Activated CD8-positive, alpha-beta memory T cell treated with anti-CD3 and anti-CD28 coated beads, Interleukin-2, amount 50 U/mL, for 1 hour (primary cell): ENCODE measurements around the gene UPB1.

Experiments
- DNase-seq: peaks from one replicate; pipeline ENCODE4 v3.0.0-alpha.2; 2020; ENCODE audit errors: extremely low read depth

The UPB1 gene

DNA sequence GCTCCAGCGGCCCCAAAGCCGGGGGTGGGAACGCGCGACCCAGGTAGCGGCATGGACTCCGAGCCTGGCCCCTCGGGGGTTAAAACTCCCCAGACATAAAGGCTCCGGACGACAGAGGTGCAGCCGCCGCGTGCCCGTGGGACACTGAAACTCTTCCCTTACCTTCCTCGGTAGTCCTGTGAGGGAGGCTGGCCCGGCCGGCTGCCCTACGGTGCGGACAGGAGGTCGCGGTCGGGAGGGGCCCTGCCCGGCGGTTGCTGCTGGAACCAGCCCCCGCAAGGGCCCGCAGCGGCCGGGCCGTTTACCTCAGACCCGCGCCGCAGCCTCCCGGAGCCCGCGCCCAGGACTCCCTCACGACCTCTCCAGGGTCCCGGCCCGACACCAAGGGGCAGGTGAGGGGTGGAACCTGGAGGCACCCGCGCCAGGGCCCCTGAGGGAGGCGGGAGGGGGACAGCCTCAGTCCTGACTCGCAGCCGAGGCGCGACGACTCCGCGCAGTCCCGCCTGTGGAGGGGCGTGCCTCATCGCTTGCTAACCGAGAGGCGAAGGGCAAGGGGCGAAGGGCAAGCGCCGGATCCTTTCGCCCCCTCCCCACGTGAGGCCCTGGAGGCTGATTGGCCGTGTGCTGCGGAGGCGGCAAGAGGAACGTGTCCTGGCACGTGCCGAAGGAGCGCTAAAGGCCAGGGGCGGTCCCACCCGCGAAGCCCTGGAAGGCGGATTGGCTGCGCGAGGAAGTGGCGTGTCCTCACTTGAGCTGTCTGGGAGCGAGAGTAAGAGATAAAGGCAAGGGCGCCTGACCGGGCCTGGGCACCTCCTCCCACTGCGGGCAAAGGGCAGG lies at the start of gene UPB1:
Gene UPB1, plus strand, starts transcription at position 805 of the 837 bp plus-strand sequence. CDS start 72 bp downstream, outside the sequence.
- DNase-seq = no peak

DNA sequence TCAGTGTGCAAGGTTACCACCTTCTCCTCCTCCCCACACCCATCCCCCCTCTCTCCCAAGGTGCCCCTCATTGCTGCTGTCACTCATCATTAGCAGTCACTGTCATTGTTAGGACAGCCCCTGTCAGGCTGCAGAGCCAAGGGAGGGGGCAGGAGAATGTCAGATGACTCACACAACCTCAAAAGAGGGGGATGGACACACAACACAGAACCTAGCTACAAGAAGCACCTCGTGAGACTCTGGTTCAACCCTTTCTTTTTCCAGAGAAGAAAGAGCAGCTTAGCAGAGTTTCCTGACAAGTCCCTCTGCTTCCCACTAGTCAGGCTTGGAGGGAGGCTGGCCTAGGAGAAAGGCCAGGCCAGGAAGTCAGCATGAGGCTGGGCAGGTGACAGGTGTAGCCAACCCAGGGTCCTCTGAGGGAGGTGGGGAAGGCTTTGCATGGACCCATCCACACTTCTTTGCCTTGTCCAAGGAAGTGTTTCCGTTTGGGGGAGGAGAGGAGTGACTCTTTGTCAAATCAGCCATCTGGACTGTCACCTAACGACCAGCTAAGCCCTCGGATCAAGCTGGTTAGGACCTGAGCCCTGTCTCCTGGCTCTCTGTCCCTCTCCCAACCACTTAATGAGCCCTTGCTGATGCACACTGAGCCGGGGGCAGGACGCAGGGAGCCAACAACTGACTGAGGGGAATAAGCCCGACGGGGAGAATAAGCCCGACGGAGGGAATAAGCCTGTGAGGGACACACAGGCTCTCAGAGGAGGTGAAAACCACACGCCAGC lies 49.5 kb upstream of the UPB1 start:
- no peak for DNase-seq

DNA sequence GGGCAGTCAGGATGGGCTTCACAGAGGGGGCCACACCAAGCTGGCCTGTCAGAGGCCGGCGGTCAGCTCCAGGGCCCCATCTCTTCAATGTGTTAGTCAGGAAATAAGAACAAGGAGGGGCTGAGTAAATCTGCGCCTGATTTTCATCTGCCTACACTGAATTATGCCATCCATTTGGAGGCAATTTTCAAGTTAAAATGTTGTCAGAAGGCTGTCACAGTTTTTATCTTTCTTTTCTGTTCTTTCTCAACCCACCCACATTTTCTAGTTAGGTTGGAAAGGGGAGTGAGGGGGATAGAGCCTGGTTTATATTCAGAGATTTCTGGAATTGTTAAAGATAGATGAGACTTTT lies 48.9 kb upstream of the UPB1 start:
- DNase-seq = no peak

DNA sequence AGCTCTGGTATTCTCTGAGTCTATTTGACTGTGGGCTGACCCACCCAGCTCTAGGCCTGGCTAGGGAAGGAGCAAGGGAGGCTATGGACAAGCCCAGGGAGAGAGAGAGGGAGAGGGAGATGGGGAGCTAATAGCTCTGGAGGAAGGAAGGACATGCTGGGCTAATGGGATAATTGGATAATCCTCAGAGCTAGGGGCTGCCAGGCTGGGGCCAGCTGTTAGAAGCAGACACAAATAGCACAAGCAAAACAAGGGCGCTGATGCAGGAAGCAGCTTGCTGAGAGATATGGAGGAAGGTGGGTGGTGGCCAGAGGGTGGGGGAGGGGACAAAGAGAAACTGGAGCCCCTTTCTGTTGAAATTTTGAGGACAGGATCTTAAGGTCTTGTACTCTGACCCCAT lies 44.5 kb upstream of the UPB1 start:
- no peak for DNase-seq

DNA sequence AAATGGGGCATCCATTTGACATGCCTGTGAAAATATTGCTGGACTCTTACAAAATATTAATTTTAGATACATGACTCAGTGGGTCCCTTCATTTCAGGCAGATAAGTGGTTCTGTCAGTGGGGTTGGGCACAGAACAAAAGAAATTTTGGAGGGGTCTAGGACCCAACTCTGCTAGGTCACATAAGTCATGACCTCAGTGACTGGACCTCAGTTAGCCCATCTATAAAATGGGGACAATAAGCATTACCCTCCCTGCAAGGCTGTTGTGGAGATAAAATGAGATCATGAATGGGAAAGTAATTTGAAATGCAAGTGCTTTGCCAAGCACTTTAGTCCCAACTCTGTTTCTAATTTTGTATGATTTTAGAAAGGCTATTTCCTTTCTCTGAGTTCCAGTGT lies 44.0 kb upstream of the UPB1 start:
- no peak for DNase-seq

DNA sequence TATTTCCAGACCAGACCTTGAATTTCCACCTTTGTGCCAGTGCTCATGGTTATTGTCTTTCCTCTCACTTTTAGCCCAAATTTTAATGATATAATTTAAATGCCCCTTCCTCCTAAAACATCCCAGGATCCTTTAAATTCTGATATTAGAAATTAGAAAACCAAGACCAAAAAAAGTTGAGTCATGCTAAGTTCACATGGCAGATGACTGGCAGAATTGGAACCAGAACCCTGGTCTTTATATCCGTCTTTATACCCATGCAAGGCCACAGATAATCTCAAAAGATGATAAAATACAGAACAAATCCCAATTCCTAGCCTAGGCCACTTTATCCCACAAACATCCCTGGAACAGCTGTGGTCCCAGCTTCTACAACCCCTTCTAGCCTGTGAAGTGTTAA lies 41.3 kb upstream of the UPB1 start:
- DNase-seq = no peak

DNA sequence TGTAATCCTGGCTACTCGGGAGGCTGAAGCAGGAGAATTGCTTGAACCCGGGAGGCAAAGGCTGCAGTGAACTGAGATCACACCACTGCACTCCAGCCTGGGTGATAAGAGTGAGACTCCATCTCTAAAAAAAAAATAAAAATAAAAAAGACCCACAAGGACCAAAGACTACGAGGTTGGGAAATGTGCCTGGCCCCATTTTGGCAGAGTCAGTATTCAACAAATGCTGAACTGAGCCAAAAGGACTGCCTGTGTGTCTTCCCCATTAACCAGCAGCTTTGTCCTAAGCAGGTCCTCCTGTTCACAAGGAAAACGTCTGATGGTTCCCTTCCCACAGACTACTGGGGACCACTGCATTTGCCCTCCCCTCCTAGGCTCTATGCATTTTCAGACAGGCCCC lies 40.1 kb upstream of the UPB1 start:
- DNase-seq = no peak

DNA sequence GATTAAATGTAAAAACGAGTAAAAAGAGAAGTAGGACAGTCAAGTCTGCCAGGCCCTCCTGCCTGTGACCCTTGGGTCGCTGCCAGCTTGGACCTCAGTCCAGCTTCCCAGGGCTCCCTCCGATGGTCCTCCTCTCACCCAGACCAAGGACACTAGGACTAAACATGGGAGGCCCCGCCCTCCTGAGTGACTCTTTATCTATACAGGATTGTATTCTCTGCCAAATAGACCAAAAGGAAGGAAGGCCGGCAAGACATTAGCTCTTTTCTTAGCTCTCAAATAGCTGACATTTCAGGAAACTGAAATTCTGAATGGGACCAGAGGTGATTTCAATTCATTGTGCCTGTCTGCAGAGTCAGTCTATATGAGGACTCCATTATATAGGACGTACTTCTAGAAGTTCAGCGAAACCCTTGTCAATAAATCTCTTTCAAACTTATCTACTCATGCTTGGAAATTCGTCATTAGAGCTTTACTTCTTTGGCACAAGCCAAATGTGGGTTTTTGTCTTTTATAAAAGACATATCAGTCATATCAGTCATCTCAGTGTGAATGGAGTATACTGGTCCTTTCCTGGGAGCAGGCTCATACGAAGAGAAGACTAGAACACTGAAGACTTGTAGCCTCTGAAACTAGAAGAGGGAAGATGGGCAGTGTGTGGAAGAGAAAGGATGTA lies 39.2 kb upstream of the UPB1 start:
- no peak for DNase-seq

DNA sequence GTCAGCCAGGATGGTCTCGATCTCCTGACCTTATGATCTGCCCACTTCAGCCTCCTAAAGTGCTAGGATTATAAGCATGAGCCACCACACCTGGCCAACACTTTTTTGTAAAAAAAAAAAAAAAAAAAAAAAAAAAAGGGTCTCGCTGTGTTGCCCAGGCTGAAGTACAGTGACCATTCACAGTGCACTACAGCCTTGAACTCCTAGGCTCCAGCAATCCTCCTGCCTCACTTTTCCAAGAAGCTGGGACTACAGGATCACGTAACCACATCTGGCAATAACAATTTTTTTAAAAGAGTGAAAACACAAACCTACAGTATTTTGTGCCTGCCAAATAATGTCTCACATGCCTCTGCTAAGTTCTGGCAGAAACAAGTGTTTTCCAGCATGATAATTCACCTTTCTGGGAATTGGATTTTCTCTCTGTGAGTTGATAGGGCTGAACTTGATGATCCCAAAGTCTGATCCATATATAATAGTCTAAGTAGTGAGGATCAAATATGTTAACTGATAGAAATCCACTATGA lies 37.2 kb upstream of the UPB1 start:
- no peak for DNase-seq

DNA sequence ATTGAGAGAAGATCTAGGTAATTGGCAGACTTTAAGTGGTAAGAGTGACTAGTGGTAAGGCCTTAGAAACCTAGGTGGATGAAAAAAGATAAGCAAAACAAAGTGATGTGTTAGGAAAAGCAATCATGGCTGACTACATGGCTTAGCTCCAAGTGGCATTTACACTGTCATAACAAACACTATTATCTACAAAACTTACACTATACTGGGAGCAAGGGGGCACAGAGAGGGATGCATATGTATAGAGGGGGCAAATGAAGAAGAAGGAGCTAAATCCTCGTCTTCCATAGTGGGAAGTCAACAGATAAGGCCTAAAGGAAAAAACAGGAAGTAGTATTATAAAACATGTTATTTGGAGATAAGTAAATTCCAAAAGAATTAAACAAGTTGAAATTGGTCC lies 35.2 kb upstream of the UPB1 start:
- DNase-seq = no peak

DNA sequence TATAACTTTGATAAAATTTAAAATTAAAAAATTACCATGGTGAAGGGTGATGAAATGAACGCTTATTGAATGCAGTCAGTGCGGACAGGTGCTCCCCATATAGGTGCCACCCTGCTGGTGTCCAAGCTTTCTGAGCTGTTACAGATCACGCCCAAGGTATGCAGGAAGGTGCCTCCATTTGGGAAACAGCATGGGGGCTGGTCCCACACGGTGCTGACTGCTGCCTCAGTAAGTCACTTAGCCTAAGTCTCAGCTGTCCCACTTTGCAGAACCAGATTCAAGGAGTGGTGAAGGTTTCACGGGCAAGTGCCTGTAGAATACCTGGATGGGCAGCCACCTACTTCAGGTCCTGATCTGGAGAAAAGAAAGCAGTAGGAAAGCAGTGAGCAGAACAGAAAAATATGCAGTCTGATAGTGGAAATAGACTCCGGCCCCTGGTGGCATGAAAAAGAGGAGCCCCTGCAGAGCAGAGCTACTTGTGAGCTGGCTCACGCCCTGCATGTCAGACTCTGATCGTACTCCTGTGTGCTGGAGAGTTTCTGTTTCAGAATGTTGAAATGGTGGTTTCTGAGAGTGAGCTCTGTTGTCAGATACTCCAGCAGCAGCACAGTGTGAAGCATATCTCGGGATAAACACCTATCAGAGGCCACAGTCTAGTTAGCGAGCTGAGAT lies 34.6 kb upstream of the UPB1 start:
- no peak for DNase-seq

DNA sequence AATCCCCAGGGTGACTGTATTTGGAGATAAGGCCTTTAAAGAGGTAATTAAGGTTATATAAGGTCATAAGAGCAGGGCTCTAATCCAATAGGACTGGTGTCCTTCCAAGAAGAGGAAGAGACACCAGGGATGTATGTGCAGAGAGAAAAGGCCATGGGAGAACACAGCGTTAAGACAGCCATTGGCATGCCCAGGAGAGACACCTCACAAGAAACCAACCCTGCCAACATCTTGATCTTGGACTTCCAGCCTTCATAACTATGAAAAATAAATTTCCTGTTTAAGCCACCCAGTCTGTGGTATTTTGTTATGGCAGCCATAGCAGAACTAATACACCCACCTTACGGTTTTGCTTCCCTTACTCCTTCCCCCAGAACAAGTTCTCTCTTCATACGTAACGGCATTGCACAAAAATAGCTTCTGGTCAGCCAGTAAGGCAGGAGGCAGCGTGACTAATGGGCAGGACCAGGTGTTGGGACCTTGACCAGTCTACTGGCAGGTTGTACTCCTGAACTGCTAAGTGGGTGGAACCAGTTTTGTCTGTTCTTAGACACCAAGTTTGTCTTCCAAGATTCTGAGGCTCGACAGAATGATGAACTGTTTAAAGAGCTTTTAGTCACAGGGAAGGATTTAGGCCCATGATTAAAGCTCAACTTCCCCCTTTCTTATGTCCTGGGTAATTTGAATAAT lies 31.9 kb upstream of the UPB1 start:
- DNase-seq = no peak

DNA sequence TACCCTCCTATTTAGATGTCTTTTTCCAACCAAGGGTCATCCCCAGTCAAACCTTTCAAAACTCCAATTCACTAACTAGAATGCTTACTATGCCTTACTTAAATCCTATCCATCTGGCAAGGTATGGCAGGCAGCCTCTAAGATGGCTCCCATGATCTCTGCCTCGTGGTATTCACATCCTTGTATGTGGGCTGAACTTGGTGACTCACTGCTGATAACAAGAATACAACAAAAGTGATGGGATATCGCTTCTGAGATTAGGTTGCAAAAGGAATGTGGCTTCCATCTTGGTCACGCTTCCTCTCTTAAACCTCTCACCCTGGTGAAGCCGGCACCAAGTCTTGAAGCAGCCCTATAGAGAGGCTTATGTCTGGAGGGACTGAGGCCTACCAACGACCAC lies 29.6 kb upstream of the UPB1 start:
- DNase-seq = no peak

DNA sequence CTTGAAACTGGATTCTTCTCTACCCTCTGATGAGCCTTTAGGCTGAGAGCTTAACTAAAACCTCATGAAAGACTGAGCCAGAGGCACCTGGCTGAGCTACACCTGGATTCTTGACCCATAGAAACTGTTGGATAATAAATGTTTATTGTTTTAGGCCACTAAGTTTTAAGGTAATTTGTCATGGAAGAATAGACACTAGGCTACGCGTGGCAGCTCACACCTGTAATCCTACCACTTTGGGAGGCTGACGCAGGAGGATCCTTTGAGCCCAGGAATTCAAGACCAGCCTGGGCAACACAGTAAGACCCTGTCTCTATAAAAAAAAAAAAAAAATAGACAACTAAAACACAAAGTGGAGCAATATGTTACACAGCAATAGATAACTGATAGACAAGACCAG lies 29.2 kb upstream of the UPB1 start:
- DNase-seq = no peak

DNA sequence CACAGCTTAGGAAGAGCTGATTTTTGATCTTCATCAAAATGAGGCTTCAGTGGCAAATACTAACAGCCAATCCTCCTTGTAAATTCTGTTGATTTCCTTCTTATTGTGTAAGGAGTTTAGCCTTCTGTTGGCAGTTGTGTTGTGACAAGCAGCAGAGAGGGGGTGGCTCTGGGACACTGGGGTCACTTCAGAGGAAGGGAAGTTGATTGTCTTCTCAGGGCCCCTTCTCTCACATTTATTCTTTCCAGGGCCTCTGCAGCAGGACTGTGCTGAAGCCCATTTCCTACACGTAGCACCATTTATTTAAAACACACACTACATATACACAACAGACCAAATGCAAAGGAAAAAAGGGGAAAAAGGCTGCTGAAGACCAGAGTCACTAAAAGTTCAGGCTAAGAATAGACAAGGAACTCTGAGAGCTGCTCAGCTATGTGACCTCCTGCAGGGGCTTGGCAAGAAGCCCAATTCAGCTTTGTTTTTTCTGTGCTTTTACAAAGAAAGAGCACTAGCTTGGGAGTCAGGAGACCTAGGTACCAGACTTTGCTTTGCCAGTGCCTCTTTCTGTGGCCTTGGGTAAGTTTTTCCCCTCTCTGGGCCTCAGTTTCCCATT lies 28.3 kb upstream of the UPB1 start:
- no peak for DNase-seq

DNA sequence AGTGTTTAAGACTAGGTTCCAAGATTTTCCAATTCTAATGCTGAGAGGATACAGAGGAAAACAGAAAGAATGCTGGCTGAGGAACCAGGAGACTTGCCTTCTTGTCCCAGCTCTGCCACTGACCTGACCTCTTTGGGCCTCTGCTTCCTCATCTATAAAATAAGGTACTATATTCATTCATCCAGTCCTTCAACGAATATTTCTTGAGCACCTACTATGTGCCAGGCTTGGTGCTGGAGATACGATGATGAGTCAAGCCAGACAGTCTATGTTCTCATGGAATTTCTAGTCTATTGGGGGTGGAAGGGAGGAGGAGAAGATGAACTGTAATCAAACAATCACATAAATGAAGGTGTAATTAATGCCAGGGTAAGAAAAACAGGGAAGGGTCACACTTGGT lies 27.8 kb upstream of the UPB1 start:
- DNase-seq = no peak

DNA sequence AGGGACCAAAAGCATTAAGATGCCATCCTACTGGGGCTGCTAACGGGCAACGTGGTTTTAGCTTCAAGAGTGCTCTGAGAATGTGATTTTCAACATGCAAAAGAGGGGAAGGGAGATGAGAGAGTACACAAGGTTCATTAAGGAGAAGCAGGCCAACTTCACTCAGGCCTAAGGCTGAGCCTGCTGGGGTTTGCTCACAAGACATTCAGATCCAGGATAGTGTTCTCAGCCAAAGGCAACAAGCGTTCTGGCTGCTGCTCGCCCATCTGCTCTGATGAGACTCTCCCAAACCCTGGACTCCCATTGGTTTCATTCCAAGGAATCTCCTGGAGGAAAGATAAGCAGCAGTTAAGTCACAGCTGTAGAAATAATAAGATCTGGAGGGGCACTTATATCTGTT lies 23.6 kb upstream of the UPB1 start:
- no peak for DNase-seq

DNA sequence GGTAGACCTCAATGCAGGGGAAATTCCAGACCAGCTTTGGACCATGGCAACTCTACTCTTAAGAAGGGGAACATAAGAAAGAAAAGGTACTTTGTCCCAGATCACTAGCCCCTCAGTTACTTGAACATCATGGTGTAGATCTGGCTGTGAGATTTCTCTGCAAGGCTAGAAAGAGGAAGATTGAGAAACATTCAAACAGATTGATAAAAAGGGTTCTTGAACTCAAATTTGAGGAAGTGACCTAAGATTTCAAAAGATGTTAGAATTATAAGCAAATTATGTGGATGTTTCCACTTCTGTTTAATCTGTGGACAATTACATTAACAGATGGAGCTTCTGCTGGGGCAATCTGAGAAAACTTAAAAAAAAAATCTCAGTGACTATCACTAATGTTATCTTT lies 21.8 kb upstream of the UPB1 start:
- DNase-seq = no peak

DNA sequence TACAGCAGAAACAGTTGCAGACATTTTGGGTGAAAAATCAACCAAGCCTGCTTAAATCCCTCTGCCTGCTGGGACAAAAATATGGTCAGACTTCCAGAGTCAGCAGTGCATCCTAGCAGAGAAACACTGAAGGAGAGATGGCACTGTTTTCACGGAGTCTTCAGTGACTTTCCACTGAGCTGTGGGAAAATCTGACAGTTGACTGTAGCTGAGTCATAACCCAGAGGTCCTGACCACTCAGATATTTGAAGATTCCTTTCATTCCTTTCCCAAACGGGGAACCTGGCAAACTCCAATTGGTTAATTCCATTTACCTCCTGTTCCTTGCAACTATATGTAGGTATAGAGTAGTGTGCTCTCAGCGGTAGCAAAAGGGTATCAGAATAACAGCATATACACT lies 20.9 kb upstream of the UPB1 start:
- no peak for DNase-seq

DNA sequence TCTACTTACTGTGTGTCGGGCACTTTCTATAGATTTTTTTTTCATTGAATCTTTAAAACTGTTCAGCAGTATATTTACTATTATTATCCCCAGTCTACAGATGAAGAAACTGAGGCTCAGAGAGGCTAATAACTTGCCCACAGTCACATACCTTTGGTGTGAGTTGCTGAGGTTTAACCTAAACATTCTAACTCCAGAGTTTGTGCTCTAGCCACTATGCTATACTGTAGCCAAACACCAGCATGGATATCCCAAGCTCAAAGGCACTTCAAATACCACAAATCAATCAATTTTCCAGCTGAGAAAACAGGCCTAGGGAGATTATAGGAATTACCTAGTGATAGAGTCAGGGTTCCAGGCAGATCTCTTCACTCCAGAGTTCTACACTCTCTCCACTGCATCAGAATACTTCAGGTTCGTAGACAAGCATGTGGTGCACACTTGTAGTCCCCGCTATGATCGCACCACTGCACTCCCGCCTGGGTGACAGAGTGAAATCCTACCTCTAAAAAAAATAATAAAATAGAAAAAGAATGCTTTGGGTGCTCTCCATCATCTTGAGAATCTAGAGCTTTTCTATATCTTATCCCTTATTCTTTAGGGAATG lies 20.4 kb upstream of the UPB1 start:
- DNase-seq = no peak

DNA sequence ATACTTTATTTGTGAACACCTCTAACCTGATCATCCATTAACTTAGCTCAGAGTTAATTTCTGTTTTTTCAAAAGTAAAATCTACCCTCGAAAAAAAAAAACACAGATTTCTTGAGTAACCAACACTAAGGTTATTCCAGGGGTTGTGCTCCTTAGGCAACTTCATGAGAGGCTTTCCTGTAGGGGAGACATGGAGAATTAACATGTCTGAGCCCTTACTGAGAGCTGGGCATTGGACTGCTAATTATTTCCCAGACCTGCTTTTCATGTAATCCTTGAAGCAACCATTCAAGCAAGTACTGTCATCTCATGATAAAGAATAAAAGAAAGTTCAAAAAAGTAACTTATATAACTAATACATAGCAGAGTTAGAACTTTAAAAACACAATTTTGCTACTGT lies 13.5 kb upstream of the UPB1 start:
- DNase-seq = no peak
